ENCODE data around the gene KCNIP2. TPM values are rescaled to one million over a fixed set of nuclear protein-coding genes. Genes with fewer than 3 reads are reported as not detected.

Gene KCNIP2
- total and polyA plus RNA-seq, 2 donors from 2014 or later: 0.67 to 3.4 TPM

- DNase-seq (no peak), FAIRE-seq (no peak)
- no peak overlapping the region for H3K9ac ChIP-seq (ENCODE audit: low read length in 3 of 3)
- no peaks in the 10 kb centered on the region for H3K27me3 ChIP-seq (ENCODE audit: control insufficient read depth, insufficient read depth, low read length)
- peaks cover 0 to 4% (median 0%) of the 10 kb centered on the region in 3 donors for H3K36me3 ChIP-seq (ENCODE audit: control insufficient read depth in 2 of 3, insufficient read depth in 3 of 3, low read length in 3 of 3)
- no peaks in the 10 kb centered on the region for H3K9me3 ChIP-seq (ENCODE audit: control insufficient read depth in 2 of 3, insufficient read depth in 1 of 3, low read length in 3 of 3)
- intact Hi-C loops (cut with DNase I): no loop called here
- H3K4me1 ChIP-seq (ENCODE audit: control insufficient read depth in 2 of 3, insufficient read depth in 2 of 3, low read depth in 1 of 3, low read length in 3 of 3): peaks cover 0 to 2% (median 0%) of the 10 kb centered on the region in 3 donors
- H3K4me3 ChIP-seq (ENCODE audit: low read length in 3 of 3): no peak overlapping the region
- H3K27ac ChIP-seq (ENCODE audit: low read depth in 2 of 2, low read length in 2 of 2): no peak overlapping the region
- no peak for TF ChIP-seq CTCF (IDR thresholded peaks at IDR 0.05; ENCODE audit: borderline replicate concordance, extremely low read depth, insufficient read depth)
Observed at GRCh38 chr10:101848894-101849351, 5.3 kb upstream of the KCNIP2 start.

- intact Hi-C loops (cut with DNase I): no loop called here
- no peaks in the 10 kb centered on the region for H3K27me3 ChIP-seq (ENCODE audit: control insufficient read depth, insufficient read depth, low read length)
- H3K9ac ChIP-seq (ENCODE audit: low read length in 3 of 3): no peak overlapping the region
- FAIRE-seq (no peak), DNase-seq (no peak)
- TF ChIP-seq CTCF (IDR thresholded peaks at IDR 0.05; ENCODE audit: borderline replicate concordance, extremely low read depth, insufficient read depth): no peak
- H3K27ac ChIP-seq (ENCODE audit: low read depth in 2 of 2, low read length in 2 of 2): no peak overlapping the region
- H3K9me3 ChIP-seq (ENCODE audit: control insufficient read depth in 2 of 3, insufficient read depth in 1 of 3, low read length in 3 of 3): no peaks in the 10 kb centered on the region
- H3K4me1 ChIP-seq (ENCODE audit: control insufficient read depth in 2 of 3, insufficient read depth in 2 of 3, low read depth in 1 of 3, low read length in 3 of 3): peaks cover 0 to 2% (median 0%) of the 10 kb centered on the region in 3 donors
- peaks cover 0 to 4% (median 0%) of the 10 kb centered on the region in 3 donors for H3K36me3 ChIP-seq (ENCODE audit: control insufficient read depth in 2 of 3, insufficient read depth in 3 of 3, low read length in 3 of 3)
- no peak overlapping the region for H3K4me3 ChIP-seq (ENCODE audit: low read length in 3 of 3)
Observed at GRCh38 chr10:101848408-101848807, 4.8 kb upstream of the KCNIP2 start.

- intact Hi-C loops (cut with DNase I): no loop called here
- DNase-seq (no peak), FAIRE-seq (no peak)
- no peak overlapping the region for H3K9ac ChIP-seq (ENCODE audit: low read length in 3 of 3)
- no peak for TF ChIP-seq CTCF (IDR thresholded peaks at IDR 0.05; ENCODE audit: borderline replicate concordance, extremely low read depth, insufficient read depth)
- no peaks in the 10 kb centered on the region for H3K27me3 ChIP-seq (ENCODE audit: control insufficient read depth, insufficient read depth, low read length)
- H3K27ac ChIP-seq (ENCODE audit: low read depth in 2 of 2, low read length in 2 of 2): no peak overlapping the region
- H3K36me3 ChIP-seq (ENCODE audit: control insufficient read depth in 2 of 3, insufficient read depth in 3 of 3, low read length in 3 of 3): peaks cover 0 to 3% (median 0%) of the 10 kb centered on the region in 3 donors
- peaks cover 0 to 5% (median 2%) of the 10 kb centered on the region in 3 donors for H3K4me1 ChIP-seq (ENCODE audit: control insufficient read depth in 2 of 3, insufficient read depth in 2 of 3, low read depth in 1 of 3, low read length in 3 of 3)
- H3K4me3 ChIP-seq (ENCODE audit: low read length in 3 of 3): no peak overlapping the region
- H3K9me3 ChIP-seq (ENCODE audit: control insufficient read depth in 2 of 3, insufficient read depth in 1 of 3, low read length in 3 of 3): no peaks in the 10 kb centered on the region
Observed at GRCh38 chr10:101845893-101846292, 2.3 kb upstream of the KCNIP2 start.

- no peak overlapping the region for H3K27ac ChIP-seq (ENCODE audit: low read depth in 2 of 2, low read length in 2 of 2)
- no peak overlapping the region for H3K9ac ChIP-seq (ENCODE audit: low read length in 3 of 3)
- H3K4me3 ChIP-seq (ENCODE audit: low read length in 3 of 3): no peak overlapping the region
- intact Hi-C loops (cut with DNase I): no loop called here
- H3K27me3 ChIP-seq (ENCODE audit: control insufficient read depth, insufficient read depth, low read length): no peaks in the 10 kb centered on the region
- peaks cover 0 to 10% (median 7%) of the 10 kb centered on the region in 3 donors for H3K4me1 ChIP-seq (ENCODE audit: control insufficient read depth in 2 of 3, insufficient read depth in 2 of 3, low read depth in 1 of 3, low read length in 3 of 3)
- TF ChIP-seq CTCF (IDR thresholded peaks at IDR 0.05; ENCODE audit: borderline replicate concordance, extremely low read depth, insufficient read depth): no peak
- no peaks in the 10 kb centered on the region for H3K9me3 ChIP-seq (ENCODE audit: control insufficient read depth in 2 of 3, insufficient read depth in 1 of 3, low read length in 3 of 3)
- no peaks in the 10 kb centered on the region for H3K36me3 ChIP-seq (ENCODE audit: control insufficient read depth in 2 of 3, insufficient read depth in 3 of 3, low read length in 3 of 3)
- DNase-seq: peak in 1 of 5 donors; percentile 30
- no peak for FAIRE-seq
Observed at GRCh38 chr10:101841826-101842225, 1.8 kb downstream of the KCNIP2 start.

Measured in kidney (tissue), 14 donors.